ENCODE measurements around the gene SNX27. TPM values are rescaled to one million over a fixed set of nuclear protein-coding genes. Genes with fewer than 3 reads are reported as not detected.

Gene SNX27
- total RNA-seq, 3 donors from 2014 or later (not counting 1 experiment from before 2014, with no cell fraction given), result 17.8 to 25.0 (median 23.7) TPM

DNA sequence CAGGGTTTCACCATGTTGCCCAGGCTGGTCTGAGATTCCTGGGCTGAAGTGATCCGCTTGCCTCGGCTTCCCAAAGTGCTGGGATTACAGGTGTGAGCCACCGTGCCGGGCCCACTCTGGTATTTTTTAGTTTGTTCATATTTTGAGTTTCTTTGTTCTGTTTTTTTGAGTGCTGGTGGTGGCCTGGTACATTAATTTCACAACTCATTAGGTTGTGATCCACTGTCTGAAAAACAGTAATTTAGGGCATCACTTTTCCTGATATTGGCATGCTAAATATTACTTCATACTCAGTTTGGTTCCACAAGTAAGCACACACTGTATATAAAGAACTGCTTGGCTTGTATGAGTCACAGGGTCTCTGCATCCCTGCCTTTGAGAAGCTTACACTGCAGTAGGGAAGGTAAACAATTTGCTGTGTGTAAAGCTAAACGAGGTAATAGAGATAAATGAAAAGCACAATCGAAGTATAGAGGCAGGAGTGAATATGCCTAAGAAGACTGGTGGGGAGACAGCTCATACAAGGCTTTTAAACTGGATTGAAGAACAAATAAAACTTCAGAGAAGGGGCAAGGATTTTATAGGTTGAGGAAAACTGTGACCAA is 7.7 kb downstream of the SNX27 start:
- peaks cover 12 to 19% of the 10 kb centered on the region in 2 donors for H3K4me1 Mint-ChIP-seq
- no peaks in the 10 kb centered on the region for H3K36me3 Mint-ChIP-seq
- intact Hi-C loops (cut with micrococcal nuclease), result no loop called here
- no peaks in the 10 kb centered on the region for H3K9me3 Mint-ChIP-seq
- ATAC-seq, result no peak
- H3K27ac Mint-ChIP-seq, result peak overlapping the region in 1 of 2 donors; percentile 16
- Histone ChIP-seq H3K36me3 (ENCODE audit: control insufficient read depth, insufficient read depth, low read length) (peaks cover 5% of the 10 kb centered on the region), H3K4me3 (ENCODE audit: low read length) (no peak overlapping the region), H3K9me3 (ENCODE audit: control insufficient read depth, insufficient read depth, low read length) (no peaks in the 10 kb centered on the region), H3K27ac (ENCODE audit: low read length) (no peak overlapping the region), H3K4me1 (ENCODE audit: control insufficient read depth, insufficient read depth, low read length) (no peaks in the 10 kb centered on the region), H3K27me3 (ENCODE audit: control insufficient read depth, insufficient read depth, low read length) (no peaks in the 10 kb centered on the region)
- no peak overlapping the region for H3K4me3 Mint-ChIP-seq
- 87% methylated on average over 6 of the region's 6 CpGs for WGBS (ENCODE audit: insufficient coverage)
- DNase-seq, result no peak
- H3K27me3 Mint-ChIP-seq (ENCODE audit: low read depth in 2 of 2), result no peaks in the 10 kb centered on the region
- TF ChIP-seq CTCF (IDR thresholded peaks at IDR 0.05), result no peak

DNA sequence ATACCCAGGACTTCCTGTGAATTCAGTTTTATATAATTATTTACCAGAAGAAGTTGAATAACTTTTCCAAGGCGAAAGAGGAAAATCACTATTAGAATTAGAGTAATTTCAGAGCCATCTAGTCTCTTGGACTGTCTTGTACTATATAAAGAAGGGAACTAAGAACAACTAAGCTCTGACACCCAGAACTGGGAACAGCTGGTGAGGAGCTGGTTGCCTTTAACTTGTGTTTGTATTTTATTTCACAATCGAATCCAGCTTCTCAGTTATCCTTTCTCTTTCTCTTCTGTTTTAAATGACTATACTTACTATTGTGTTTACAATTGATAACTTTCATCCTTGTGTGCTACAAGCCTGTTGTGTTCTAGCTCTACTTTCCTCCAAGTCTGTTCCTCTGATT is 8.4 kb downstream of the SNX27 start:
- Mint-ChIP-seq H3K27me3 (ENCODE audit: low read depth in 2 of 2) (no peaks in the 10 kb centered on the region), H3K36me3 (no peaks in the 10 kb centered on the region), H3K9me3 (no peaks in the 10 kb centered on the region), H3K27ac (peak overlapping the region in 1 of 2 donors; percentile 16), H3K4me1 (peaks cover 12 to 18% of the 10 kb centered on the region in 2 donors), H3K4me3 (no peak overlapping the region)
- WGBS (ENCODE audit: insufficient coverage), result no CpG with 5 or more reads among the region's 2 CpGs
- no peaks in the 10 kb centered on the region for H3K27me3 ChIP-seq (ENCODE audit: control insufficient read depth, insufficient read depth, low read length)
- ATAC-seq (no peak), DNase-seq (no peak)
- no peaks in the 10 kb centered on the region for H3K4me1 ChIP-seq (ENCODE audit: control insufficient read depth, insufficient read depth, low read length)
- H3K36me3 ChIP-seq (ENCODE audit: control insufficient read depth, insufficient read depth, low read length), result peaks cover 2% of the 10 kb centered on the region
- H3K27ac ChIP-seq (ENCODE audit: low read length), result no peak overlapping the region
- TF ChIP-seq CTCF (IDR thresholded peaks at IDR 0.05), result no peak
- no peak overlapping the region for H3K4me3 ChIP-seq (ENCODE audit: low read length)
- H3K9me3 ChIP-seq (ENCODE audit: control insufficient read depth, insufficient read depth, low read length), result no peaks in the 10 kb centered on the region
- intact Hi-C loops (cut with micrococcal nuclease), result no loop called here

DNA sequence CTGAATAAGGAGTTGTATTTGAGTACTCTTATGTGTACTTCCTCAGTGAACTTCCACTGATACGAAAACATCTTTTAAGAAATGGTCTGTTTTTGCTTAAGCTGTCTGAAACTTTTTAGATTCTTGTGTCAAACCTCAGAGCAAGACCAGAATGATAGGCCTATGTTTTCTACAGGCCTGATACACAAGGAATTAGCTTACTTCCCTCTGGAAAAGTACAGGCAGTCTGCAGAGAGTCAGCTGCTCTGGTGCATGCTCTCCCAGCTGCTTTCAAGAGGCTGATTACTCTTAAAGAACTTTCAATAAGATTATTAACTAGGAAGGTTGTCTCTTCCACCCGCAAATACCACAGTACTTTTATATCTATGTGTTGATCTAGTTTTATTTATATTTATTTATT is 9.5 kb downstream of the SNX27 start:
- no peaks in the 10 kb centered on the region for H3K27me3 Mint-ChIP-seq (ENCODE audit: low read depth in 2 of 2)
- H3K27ac Mint-ChIP-seq, result no peak overlapping the region
- DNase-seq (no peak), ATAC-seq (no peak)
- H3K4me3 Mint-ChIP-seq, result no peak overlapping the region
- Histone ChIP-seq H3K36me3 (ENCODE audit: control insufficient read depth, insufficient read depth, low read length) (no peaks in the 10 kb centered on the region), H3K27ac (ENCODE audit: low read length) (no peak overlapping the region), H3K4me3 (ENCODE audit: low read length) (no peak overlapping the region), H3K9me3 (ENCODE audit: control insufficient read depth, insufficient read depth, low read length) (no peaks in the 10 kb centered on the region), H3K4me1 (ENCODE audit: control insufficient read depth, insufficient read depth, low read length) (no peaks in the 10 kb centered on the region), H3K27me3 (ENCODE audit: control insufficient read depth, insufficient read depth, low read length) (no peaks in the 10 kb centered on the region)
- no peak for TF ChIP-seq CTCF (IDR thresholded peaks at IDR 0.05)
- H3K9me3 Mint-ChIP-seq, result no peaks in the 10 kb centered on the region
- intact Hi-C loops (cut with micrococcal nuclease), result no loop called here
- H3K4me1 Mint-ChIP-seq, result peaks cover 12 to 15% of the 10 kb centered on the region in 2 donors
- no peaks in the 10 kb centered on the region for H3K36me3 Mint-ChIP-seq
- 100% methylated on average over 1 of the region's 2 CpGs for WGBS (ENCODE audit: insufficient coverage)

DNA sequence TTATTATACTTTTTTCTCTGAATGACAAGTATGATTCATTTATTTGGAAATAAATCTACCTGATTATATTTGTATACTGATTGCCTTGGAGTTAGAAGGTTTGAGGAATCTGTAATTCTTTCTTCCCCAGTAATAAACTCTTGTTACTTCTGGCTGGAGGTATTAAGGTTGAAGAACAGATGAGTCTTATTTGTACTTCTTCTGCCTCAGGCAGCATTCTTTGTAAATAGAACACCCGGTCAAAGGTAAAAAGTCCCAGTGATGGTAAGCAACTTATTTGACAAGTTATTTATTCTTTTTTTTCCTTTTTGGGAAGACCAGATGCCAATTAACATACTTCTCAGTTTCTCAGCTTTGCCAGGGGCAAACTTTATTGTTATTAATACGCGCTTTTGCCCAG is 12.9 kb downstream of the SNX27 start:
- H3K27me3 ChIP-seq (ENCODE audit: control insufficient read depth, insufficient read depth, low read length), result no peaks in the 10 kb centered on the region
- H3K4me3 Mint-ChIP-seq, result no peak overlapping the region
- no peaks in the 10 kb centered on the region for H3K9me3 ChIP-seq (ENCODE audit: control insufficient read depth, insufficient read depth, low read length)
- no peak overlapping the region for H3K4me3 ChIP-seq (ENCODE audit: low read length)
- no peaks in the 10 kb centered on the region for H3K36me3 Mint-ChIP-seq
- H3K36me3 ChIP-seq (ENCODE audit: control insufficient read depth, insufficient read depth, low read length), result peaks cover 6% of the 10 kb centered on the region
- no peaks in the 10 kb centered on the region for H3K4me1 ChIP-seq (ENCODE audit: control insufficient read depth, insufficient read depth, low read length)
- no peak for TF ChIP-seq CTCF (IDR thresholded peaks at IDR 0.05)
- no peaks in the 10 kb centered on the region for H3K9me3 Mint-ChIP-seq
- no peaks in the 10 kb centered on the region for H3K27me3 Mint-ChIP-seq (ENCODE audit: low read depth in 2 of 2)
- peaks cover 13 to 15% of the 10 kb centered on the region in 2 donors for H3K4me1 Mint-ChIP-seq
- intact Hi-C loops (cut with micrococcal nuclease), result no loop called here
- DNase-seq (no peak), ATAC-seq (no peak)
- no peak overlapping the region for H3K27ac Mint-ChIP-seq
- 97% methylated on average over 3 of the region's 3 CpGs for WGBS (ENCODE audit: insufficient coverage)
- H3K27ac ChIP-seq (ENCODE audit: low read length), result no peak overlapping the region

Measured in natural killer cell (primary cell).